Right cardiac atrium (tissue), 5 donors: ENCODE data around the gene TPM4. TPM values are rescaled to one million over a fixed set of nuclear protein-coding genes. Genes with fewer than 3 reads are reported as not detected.
A peak's percentile ranks its signal among the peaks of the same experiment; 100 is the strongest.

ENCODE experiments used
- ATAC-seq, 2 donors: fragments of 200-7000 bp; cut with Tn5 transposase; one replicate each; pipeline versions ENCODE4 v1.8.0 to v1.9.1; 2020; ENCODE audit warnings: moderate library complexity in 2 of 2, mild to moderate bottlenecking in 1 of 2
- DNase-seq, 3 donors: peaks; one replicate each; pipeline ENCODE4 v3.0.0-alpha.2; 2020
- H3K27ac ChIP-seq: one replicate; pipeline ENCODE4 v1.5.1; 2013; ENCODE audit warnings: mild to moderate bottlenecking, low read length, control low read depth, moderate library complexity
- H3K27me3 ChIP-seq: one replicate; pipeline ENCODE4 v1.6.1; 2013; ENCODE audit not compliant: control insufficient read depth, insufficient read depth
- H3K4me1 ChIP-seq: one replicate; pipeline ENCODE4 v1.6.1; 2013; ENCODE audit warnings: low read length; ENCODE audit not compliant: control insufficient read depth, insufficient read depth
- H3K4me3 ChIP-seq: one replicate; pipeline ENCODE4 v1.5.1; 2013; ENCODE audit warnings: low read length, control low read depth
- H3K9me3 ChIP-seq: one replicate; pipeline ENCODE4 v1.6.1; 2013; ENCODE audit warnings: low read length; ENCODE audit not compliant: control insufficient read depth
- WGBS: extraction: QIAGEN DNeasy Blood & Tissue Kit; methylation state at CpG from one replicate; pipeline ENCODE4 v1.1.7; 2013; 5-methylcytosine and 5-hydroxymethylcytosine counted together
- intact Hi-C, 4 donors: fragments of 100-400 bp; cut with DNase I; formaldehyde crosslinking; loops; one replicate each; pipeline versions ENCODE4 v1.11.0 to v1.14.0; 2022 to 2023
- polyA plus RNA-seq: library from polyadenylated mRNA; stranded (reverse); fragments of 200-250 nt; gene quantifications from one replicate; pipeline ENCODE4 v1.2.3, GENCODE V29; 2013
- total RNA-seq, 4 donors: library from RNA; stranded (reverse); fragmentation: NEBNext Ultra II Directional; extraction: Animal tissue kit (Norgen Biotek cat#: 25700); gene quantifications; one replicate each; pipeline ENCODE4 v1.2.1, GENCODE V29; 2021
- donor health status: healthy with polysubstance abuse.
- donor health status: DM: no; HTN: yes; CAD: no.
- donor health status: DM: no; HTN: no; CAD: no.
- donor health status: DM: no; HTN: yes; CAD: no; lungs with severe emphysema.
- donor health status: DM: yes; HTN: yes; CAD: no.

TPM4 gene
- total and polyA plus RNA-seq, 5 donors: 87.7 to 226 (median 135) TPM

- intact Hi-C loops: no loop called here
- no peaks in the 10 kb centered on the region for H3K4me1 ChIP-seq
- 97% methylated on average over 4 of the region's 4 CpGs for WGBS
- H3K9me3 ChIP-seq: no peaks in the 10 kb centered on the region
- DNase-seq: no peak
- H3K4me3 ChIP-seq: no peak overlapping the region
- no peaks in the 10 kb centered on the region for H3K27me3 ChIP-seq
- ATAC-seq: peak in 1 of 2 donors; percentile 23
- no peak overlapping the region for H3K27ac ChIP-seq
Observed at GRCh38 chr19:16133818-16134217, 57.5 kb downstream of the TPM4 start.

- Histone ChIP-seq H3K27ac (no peak overlapping the region), H3K4me3 (no peak overlapping the region), H3K9me3 (no peaks in the 10 kb centered on the region), H3K4me1 (no peaks in the 10 kb centered on the region), H3K27me3 (no peaks in the 10 kb centered on the region)
- DNase-seq (no peak), ATAC-seq (no peak)
- intact Hi-C loops: no loop called here
- 78% methylated on average over 7 of the region's 7 CpGs for WGBS
Observed at GRCh38 chr19:16134510-16134909, 58.2 kb downstream of the TPM4 start.

GRCh38 chr19:16135430-16136127 is 59.3 kb downstream of the TPM4 start:
- no peaks in the 10 kb centered on the region for H3K4me1 ChIP-seq
- WGBS: 85% methylated on average over 4 of the region's 4 CpGs
- H3K27me3 ChIP-seq: no peaks in the 10 kb centered on the region
- no peak for DNase-seq
- no peaks in the 10 kb centered on the region for H3K9me3 ChIP-seq
- no peak for ATAC-seq
- no peak overlapping the region for H3K27ac ChIP-seq
- intact Hi-C loops: no loop called here
- no peak overlapping the region for H3K4me3 ChIP-seq

GRCh38 chr19:16136185-16136999 is 60.1 kb downstream of the TPM4 start:
- H3K4me3 ChIP-seq: no peak overlapping the region
- no peak overlapping the region for H3K27ac ChIP-seq
- intact Hi-C loops: no loop called here
- H3K9me3 ChIP-seq: no peaks in the 10 kb centered on the region
- H3K4me1 ChIP-seq: no peaks in the 10 kb centered on the region
- ATAC-seq (no peak), DNase-seq (no peak)
- H3K27me3 ChIP-seq: no peaks in the 10 kb centered on the region
- 41% methylated on average over 16 of the region's 16 CpGs for WGBS

GRCh38 chr19:16139752-16140151 is 63.5 kb downstream of the TPM4 start:
- intact Hi-C loops: no loop called here
- WGBS: 54% methylated on average over 13 of the region's 13 CpGs
- no peaks in the 10 kb centered on the region for H3K27me3 ChIP-seq
- ATAC-seq: no peak
- DNase-seq: no peak
- no peaks in the 10 kb centered on the region for H3K4me1 ChIP-seq
- no peak overlapping the region for H3K27ac ChIP-seq
- no peaks in the 10 kb centered on the region for H3K9me3 ChIP-seq
- no peak overlapping the region for H3K4me3 ChIP-seq

GRCh38 chr19:16141043-16141442 is 64.7 kb downstream of the TPM4 start:
- ATAC-seq (no peak), DNase-seq (no peak)
- intact Hi-C loops: no loop called here
- no peaks in the 10 kb centered on the region for H3K27me3 ChIP-seq
- H3K4me3 ChIP-seq: no peak overlapping the region
- H3K4me1 ChIP-seq: no peaks in the 10 kb centered on the region
- WGBS: 61% methylated on average over 4 of the region's 4 CpGs
- H3K27ac ChIP-seq: no peak overlapping the region
- H3K9me3 ChIP-seq: no peaks in the 10 kb centered on the region

- no peak overlapping the region for H3K27ac ChIP-seq
- H3K9me3 ChIP-seq: no peaks in the 10 kb centered on the region
- 80% methylated on average over 9 of the region's 9 CpGs for WGBS
- DNase-seq (no peak), ATAC-seq (no peak)
- no peak overlapping the region for H3K4me3 ChIP-seq
- H3K27me3 ChIP-seq: no peaks in the 10 kb centered on the region
- intact Hi-C loops: no loop called here
- H3K4me1 ChIP-seq: no peaks in the 10 kb centered on the region
Observed at GRCh38 chr19:16142032-16142580, 65.8 kb downstream of the TPM4 start.

GRCh38 chr19:16143399-16144215 is 67.3 kb downstream of the TPM4 start, which contains the start of gene HSH2D:
Gene HSH2D (plus strand): TSS chr19:16143685. CDS start chr19:16148751, 5,066 bp downstream.
- Histone ChIP-seq H3K27me3 (no peaks in the 10 kb centered on the region), H3K4me1 (no peaks in the 10 kb centered on the region), H3K27ac (no peak within 1 kb of the TSS), H3K9me3 (no peaks in the 10 kb centered on the region), H3K4me3 (no peak within 1 kb of the TSS)
- ATAC-seq (peak; percentile 39 to 51), DNase-seq (peak; percentile 24 to 79 (median 70))
- intact Hi-C loops: no loop called here
- 40% methylated on average over 13 of the region's 13 CpGs for WGBS

GRCh38 chr19:16144216-16144581 is 67.9 kb downstream of the TPM4 start:
- Histone ChIP-seq H3K27me3 (no peaks in the 10 kb centered on the region), H3K9me3 (no peaks in the 10 kb centered on the region), H3K4me3 (no peak overlapping the region), H3K27ac (no peak overlapping the region), H3K4me1 (no peaks in the 10 kb centered on the region)
- DNase-seq (no peak), ATAC-seq (no peak)
- intact Hi-C loops: no loop called here
- WGBS: 74% methylated on average over 1 of the region's 1 CpG

GRCh38 chr19:16146112-16146511 is 69.8 kb downstream of the TPM4 start:
- H3K4me1 ChIP-seq: no peaks in the 10 kb centered on the region
- ATAC-seq: no peak
- DNase-seq: no peak

More at GRCh38 chr19:16146112-16146511, 69.8 kb downstream of the TPM4 start:
- intact Hi-C loops: no loop called here
- no peak overlapping the region for H3K27ac ChIP-seq
- H3K27me3 ChIP-seq: no peaks in the 10 kb centered on the region
- no peak overlapping the region for H3K4me3 ChIP-seq
- H3K9me3 ChIP-seq: no peaks in the 10 kb centered on the region
- 69% methylated on average over 5 of the region's 5 CpGs for WGBS
